Right ventricle myocardium inferior (tissue), 1 donor: ENCODE measurements around the gene TTC39C. TPM values are rescaled to one million over a fixed set of nuclear protein-coding genes. Genes with fewer than 3 reads are reported as not detected.

ENCODE experiments used
- ATAC-seq: fragments of 200-7000 bp; cut with Tn5 transposase; one replicate; pipeline ENCODE4 v1.9.1; 2020; ENCODE audit warnings: mild to moderate bottlenecking, moderate library complexity
- DNase-seq: peaks from one replicate; pipeline ENCODE4 v3.0.0; 2021; ENCODE audit errors: missing footprints
- intact Hi-C: fragments of 100-400 bp; cut with DNase I; formaldehyde crosslinking; loops from one replicate; pipeline ENCODE4 v1.11.0; 2022
- long read RNA-seq: library from polyadenylated mRNA; unstranded; transcript quantifications from one replicate; pipeline ENCODE4 v2.0.0, GENCODE V29; 2021
- total RNA-seq: library from RNA; stranded (reverse); fragmentation: NEBNext Ultra II Directional; extraction: Animal tissue kit (Norgen Biotek cat#: 25700); gene quantifications from one replicate; pipeline ENCODE4 v1.2.1, GENCODE V29; 2021
- donor health status: DM: no; HTN: yes; CAD: no; lungs with severe emphysema.

TTC39C gene
- total RNA-seq, result 4.0 TPM
- long read RNA-seq, partial matches to known transcripts, result 1 of 2 reads
- long read RNA-seq, other reads (novel, unspliced or antisense), result 0 of 2 reads

- peak; percentile 85 for ATAC-seq
- DNase-seq, result peak; percentile 92
- intact Hi-C loops, result no loop called here
Measured at GRCh38 chr18:24014062-24014985, at the start of gene TTC39C. TTC39C (plus strand) TSS chr18:24014754; CDS start chr18:24014872, 118 bp downstream.

- ATAC-seq (no peak), DNase-seq (no peak)
- intact Hi-C loops, result no loop called here
Measured at GRCh38 chr18:23966909-23967308, 47.6 kb upstream of the TTC39C start.

- no peak for ATAC-seq
- DNase-seq, result no peak
- intact Hi-C loops, result no loop called here
Measured at GRCh38 chr18:23967321-23968089, 47.0 kb upstream of the TTC39C start.

GRCh38 chr18:23968638-23969604, 45.6 kb upstream of the TTC39C start:
- DNase-seq, result no peak
- intact Hi-C loops, result no loop called here
- no peak for ATAC-seq

- intact Hi-C loops, result no loop called here
- ATAC-seq, result no peak
Measured at GRCh38 chr18:23969664-23970063, 44.9 kb upstream of the TTC39C start.

GRCh38 chr18:23970161-23971096, 44.1 kb upstream of the TTC39C start:
- DNase-seq, result no peak
- no peak for ATAC-seq
- intact Hi-C loops, result no loop called here

More at GRCh38 chr18:23969664-23970063, 44.9 kb upstream of the TTC39C start:
- DNase-seq, result no peak

- intact Hi-C loops, result no loop called here
- DNase-seq (no peak), ATAC-seq (no peak)
Measured at GRCh38 chr18:23971097-23971440, 43.5 kb upstream of the TTC39C start.

GRCh38 chr18:23971666-23972230, 42.8 kb upstream of the TTC39C start:
- intact Hi-C loops, result no loop called here
- no peak for DNase-seq
- ATAC-seq, result no peak

GRCh38 chr18:23972453-23972852, 42.1 kb upstream of the TTC39C start:
- DNase-seq, result no peak
- ATAC-seq, result no peak
- intact Hi-C loops, result no loop called here

- intact Hi-C loops, result no loop called here
- ATAC-seq (no peak), DNase-seq (no peak)
Measured at GRCh38 chr18:23977103-23977502, 37.5 kb upstream of the TTC39C start.

- DNase-seq (no peak), ATAC-seq (peak; percentile 59)
- intact Hi-C loops, result no loop called here
Measured at GRCh38 chr18:23977719-23978483, 36.7 kb upstream of the TTC39C start.

- ATAC-seq, result no peak
- no peak for DNase-seq
- intact Hi-C loops, result no loop called here
Measured at GRCh38 chr18:23981369-23981980, 33.1 kb upstream of the TTC39C start.

- intact Hi-C loops, result no loop called here
- DNase-seq, result peak; percentile 82
- ATAC-seq, result peak; percentile 87
Measured at GRCh38 chr18:23982155-23983079, 32.1 kb upstream of the TTC39C start.

GRCh38 chr18:23983112-23983511, 31.4 kb upstream of the TTC39C start:
- ATAC-seq (no peak), DNase-seq (no peak)
- intact Hi-C loops, result no loop called here
